Measurements from ENCODE around the gene PNMA5. TPM values are rescaled to one million over a fixed set of nuclear protein-coding genes. Genes with fewer than 3 reads are reported as not detected.
"Not testable (repeated sequence)": the region's sequence is repeated elsewhere in the genome, so short reads cannot be mapped to it uniquely, and the experiment has no call there.

The PNMA5 gene
- 1 to 10 TPM in 1 of 8 experiments, under 1 TPM in 5, not detected in 2; 0.05 to 1.3 (median 0.28) TPM for total RNA-seq

DNA sequence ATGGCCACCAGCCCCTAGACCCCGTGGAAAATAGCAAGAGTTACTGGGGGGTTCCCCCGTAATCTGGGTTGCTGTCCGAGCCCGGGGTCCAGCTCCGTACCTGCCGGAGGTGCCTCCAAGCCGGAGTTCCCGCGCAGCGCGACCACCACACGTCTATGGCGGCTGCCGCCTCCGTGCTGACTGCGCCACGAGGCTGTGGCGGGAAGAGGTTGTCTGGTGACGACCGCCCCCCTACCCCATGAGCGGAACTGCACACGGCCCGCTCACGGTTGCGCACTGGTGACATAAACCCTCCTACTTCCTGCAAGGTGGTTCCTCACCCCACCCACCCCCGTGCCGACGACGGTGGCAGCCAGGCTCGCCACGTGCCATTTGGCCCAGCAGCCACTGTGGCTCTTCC, at the start of gene PNMA5:
PNMA5 (minus strand) TSS at position 184 of the 400 bp plus-strand sequence. CDS start 2,518 bp downstream, outside the sequence.
- WGBS, 10 experiments, result 65% methylated on average over 4 of the region's 31 CpGs; no CpG with 5 or more reads in 9 of the 10 experiments
- no peak within 1 kb of the TSS for H3K4me3 ChIP-seq
- H3K4me1 ChIP-seq (replicated peaks in 1 of 2), result peaks cover 0 to 5% of the 10 kb centered on the region in 2 donors
- in situ Hi-C loops (cut with MboI; ENCODE audit: low pct_unique_long_range_greater_than_20kb in 2 of 9, low sequenced_read_pairs in 9 of 9, unreplicated experiment in 9 of 9), result no loop called here
- no peak within 1 kb of the TSS for H3K27ac ChIP-seq
- no peak for ATAC-seq (replicated peaks in 6 of 8)

DNA sequence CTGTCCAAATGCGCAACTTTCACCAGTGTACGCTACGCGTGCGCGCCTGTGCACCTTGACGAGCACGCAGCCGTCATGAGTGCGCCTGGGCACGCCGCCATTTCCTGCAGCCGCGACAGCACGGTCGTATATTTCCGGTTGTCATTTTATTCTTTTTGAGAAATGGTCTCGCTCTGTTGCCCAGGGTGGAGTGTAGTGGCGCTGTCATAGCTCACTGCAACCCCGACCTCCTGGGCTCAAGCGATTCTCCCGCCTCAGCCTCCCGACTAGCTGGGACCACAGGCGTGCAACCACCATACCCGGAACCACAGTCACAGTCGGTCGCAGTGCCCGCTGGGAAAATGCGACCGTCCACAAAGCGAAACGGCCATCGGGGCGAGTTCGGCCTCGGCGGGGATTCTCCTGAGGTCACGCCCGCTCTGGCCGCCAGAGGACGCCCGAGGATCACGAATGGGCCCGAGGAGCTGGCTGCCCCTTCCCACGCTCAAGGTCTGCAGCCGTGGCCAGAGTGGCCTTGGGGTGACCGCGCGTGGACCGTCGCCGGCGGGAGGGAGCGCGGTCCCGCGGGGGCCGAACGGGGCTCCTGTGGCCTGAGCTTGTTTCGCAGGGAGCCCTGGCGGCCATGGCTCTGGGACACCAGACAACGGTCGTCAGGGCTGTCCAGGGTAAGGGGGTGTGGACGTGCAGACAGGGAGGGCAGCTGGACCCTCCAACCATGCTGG, 38.6 kb upstream of the PNMA5 start:
- Histone ChIP-seq H3K4me1 (replicated peaks in 1 of 2) (no peaks in the 10 kb centered on the region), H3K27ac (no peak overlapping the region), H3K4me3 (peak overlapping the region in 4 of 5 donors; percentile 14 to 21 (median 19))
- in situ Hi-C loops (cut with MboI; ENCODE audit: low pct_unique_long_range_greater_than_20kb in 2 of 9, low sequenced_read_pairs in 9 of 9, unreplicated experiment in 9 of 9), result loop anchor here in 1 of 9 experiments (25.0 kb wide), 1 partner anchor 380 kb away; the partner anchor contains the start of genes PNMA6E and ZFP92
- ATAC-seq (replicated peaks in 6 of 8), result peak; percentile 87 to 96 (median 90)
- no CpG with 5 or more reads among the region's 64 CpGs for WGBS, 10 experiments

DNA sequence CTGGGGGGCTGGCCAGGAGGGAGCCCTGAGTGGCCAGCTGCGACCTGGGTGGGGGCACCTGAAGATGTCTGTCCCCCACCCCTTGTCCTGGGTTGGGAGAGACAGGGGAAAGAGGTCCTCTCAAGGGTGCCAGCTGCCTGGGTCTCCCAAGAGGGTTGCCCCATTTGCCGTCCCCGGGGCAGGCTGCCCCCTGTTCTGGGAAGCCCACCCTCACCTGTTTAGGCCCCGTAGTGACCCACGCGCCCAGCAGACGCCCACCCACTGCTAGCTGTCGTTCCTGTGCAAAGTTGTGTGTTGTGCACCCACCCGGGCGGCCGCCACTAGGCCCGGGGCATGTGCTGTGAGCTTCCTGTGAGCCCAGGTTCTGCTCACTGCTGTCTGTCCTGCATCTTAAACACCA, 36.9 kb upstream of the PNMA5 start:
- H3K27ac ChIP-seq, result no peak overlapping the region
- no peaks in the 10 kb centered on the region for H3K4me1 ChIP-seq (replicated peaks in 1 of 2)
- no peak for ATAC-seq (replicated peaks in 6 of 8)
- in situ Hi-C loops (cut with MboI; ENCODE audit: low pct_unique_long_range_greater_than_20kb in 2 of 9, low sequenced_read_pairs in 9 of 9, unreplicated experiment in 9 of 9), result loop anchor here in 1 of 9 experiments (25.0 kb wide), 1 partner anchor 382 kb away; the partner anchor contains the start of genes PNMA6E and ZFP92
- H3K4me3 ChIP-seq, result no peak overlapping the region
- no CpG with 5 or more reads among the region's 12 CpGs for WGBS, 10 experiments

DNA sequence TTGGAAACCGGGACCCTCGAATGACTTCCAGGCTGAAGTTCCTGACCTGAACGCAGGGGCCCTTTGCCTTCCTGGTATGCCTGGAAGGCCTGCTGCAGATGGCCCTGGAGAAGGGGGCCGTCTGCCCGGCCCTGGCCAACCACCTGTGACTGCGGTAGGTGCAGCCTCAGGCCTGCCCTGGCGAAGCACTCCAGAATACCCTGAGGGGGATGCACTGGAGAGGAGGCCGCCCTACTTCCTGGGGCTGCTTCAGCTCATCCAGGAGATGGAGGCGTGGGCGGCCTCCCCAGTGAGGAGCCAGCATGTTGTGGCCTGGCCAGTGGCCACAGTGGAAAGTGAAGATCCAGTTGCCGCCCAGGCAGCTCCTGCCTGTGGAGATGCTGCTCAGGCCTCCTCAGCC, 36.0 kb upstream of the PNMA5 start:
- Histone ChIP-seq H3K27ac (no peak overlapping the region), H3K4me3 (no peak overlapping the region), H3K4me1 (replicated peaks in 1 of 2) (no peaks in the 10 kb centered on the region)
- in situ Hi-C loops (cut with MboI; ENCODE audit: low pct_unique_long_range_greater_than_20kb in 2 of 9, low sequenced_read_pairs in 9 of 9, unreplicated experiment in 9 of 9), result loop anchor here in 1 of 9 experiments (25.0 kb wide), 1 partner anchor 382 kb away; the partner anchor contains the start of genes PNMA6E and ZFP92
- ATAC-seq (replicated peaks in 6 of 8), result no peak
- WGBS, 10 experiments, result 40% methylated on average over 3 of the region's 11 CpGs; no CpG with 5 or more reads in 9 of the 10 experiments

DNA sequence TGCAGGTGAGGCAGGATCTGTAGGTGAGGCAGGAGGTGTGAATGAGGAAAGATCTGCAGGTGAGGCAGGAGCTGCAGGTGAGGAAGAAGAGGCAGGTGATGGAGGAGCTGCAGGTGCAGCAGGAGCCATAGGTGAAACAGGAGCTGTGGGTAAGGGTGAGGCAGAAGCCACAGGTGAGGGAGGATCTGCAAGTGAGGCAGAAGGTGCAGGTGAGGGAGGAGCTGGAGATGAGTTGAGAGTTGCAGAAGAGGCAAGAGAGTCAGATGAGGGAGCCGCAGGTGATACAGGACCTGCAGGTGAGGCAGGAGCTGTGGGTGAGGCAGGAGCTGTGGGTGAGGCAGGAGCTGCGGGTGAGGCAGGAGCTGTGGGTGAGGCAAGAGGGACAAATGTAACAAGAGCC, 35.2 kb upstream of the PNMA5 start:
- Histone ChIP-seq H3K4me3 (no peak overlapping the region), H3K27ac (no peak overlapping the region), H3K4me1 (replicated peaks in 1 of 2) (no peaks in the 10 kb centered on the region)
- in situ Hi-C loops (cut with MboI; ENCODE audit: low pct_unique_long_range_greater_than_20kb in 2 of 9, low sequenced_read_pairs in 9 of 9, unreplicated experiment in 9 of 9), result loop anchor here in 1 of 9 experiments (25.0 kb wide), 1 partner anchor 383 kb away; the partner anchor contains the start of genes PNMA6E and ZFP92
- no peak for ATAC-seq (replicated peaks in 6 of 8)
- 71% methylated on average over 1 of the region's 2 CpGs; no CpG with 5 or more reads in 9 of the 10 experiments for WGBS, 10 experiments

DNA sequence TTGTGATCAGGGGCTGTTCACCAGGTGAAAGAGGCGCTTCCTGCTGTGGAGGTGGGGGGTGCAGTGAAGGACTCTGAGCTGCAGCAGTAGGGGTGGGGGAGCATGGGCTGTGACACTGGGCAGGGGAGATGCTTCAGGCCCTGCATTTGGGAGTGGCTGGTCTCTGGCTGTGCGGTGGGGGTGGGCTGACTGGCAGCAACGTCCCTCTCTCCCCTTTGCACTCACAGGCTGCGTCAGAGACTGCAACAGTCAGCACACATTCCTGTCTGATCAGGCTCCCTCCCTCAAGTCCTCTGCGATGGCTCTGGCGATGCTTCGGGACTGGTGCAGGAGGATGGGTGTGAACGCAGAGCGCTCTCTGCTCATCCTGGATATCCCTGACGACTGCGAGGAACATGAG, 34.6 kb upstream of the PNMA5 start:
- not testable (repeated sequence) for H3K27ac ChIP-seq; H3K4me3 ChIP-seq; H3K4me1 ChIP-seq (replicated peaks in 1 of 2)
- ATAC-seq (replicated peaks in 6 of 8), result peak in 5 of 8 experiments; percentile 42 to 66 (median 60)
- in situ Hi-C loops (cut with MboI; ENCODE audit: low pct_unique_long_range_greater_than_20kb in 2 of 9, low sequenced_read_pairs in 9 of 9, unreplicated experiment in 9 of 9), result loop anchor here in 1 of 9 experiments (25.0 kb wide), 1 partner anchor 384 kb away; the partner anchor contains the start of genes PNMA6E and ZFP92
- WGBS, 10 experiments, result no CpG with 5 or more reads among the region's 11 CpGs

DNA sequence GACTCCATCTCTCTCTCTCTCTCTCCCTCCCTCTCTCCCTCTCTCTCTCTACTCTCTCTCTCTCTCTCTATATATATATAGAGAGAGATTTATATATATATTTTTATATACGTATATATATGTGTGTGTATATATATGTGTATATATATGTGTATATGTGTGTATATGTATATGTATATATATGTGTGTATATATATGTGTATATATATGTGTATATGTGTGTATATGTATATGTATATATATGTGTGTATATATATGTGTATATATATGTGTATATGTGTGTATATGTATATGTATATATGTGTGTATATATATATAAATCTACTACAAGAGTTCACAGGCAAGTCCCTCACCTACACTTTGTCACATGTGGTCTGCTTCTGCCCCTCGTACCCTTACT, 32.6 kb upstream of the PNMA5 start:
- H3K4me1 ChIP-seq (replicated peaks in 1 of 2); H3K27ac ChIP-seq; ATAC-seq (replicated peaks in 6 of 8); H3K4me3 ChIP-seq: not testable (repeated sequence)
- in situ Hi-C loops (cut with MboI; ENCODE audit: low pct_unique_long_range_greater_than_20kb in 2 of 9, low sequenced_read_pairs in 9 of 9, unreplicated experiment in 9 of 9), result loop anchor here in 1 of 9 experiments (25.0 kb wide), 1 partner anchor 386 kb away; the partner anchor contains the start of genes PNMA6E and ZFP92
- no CpG with 5 or more reads among the region's 2 CpGs for WGBS, 10 experiments

DNA sequence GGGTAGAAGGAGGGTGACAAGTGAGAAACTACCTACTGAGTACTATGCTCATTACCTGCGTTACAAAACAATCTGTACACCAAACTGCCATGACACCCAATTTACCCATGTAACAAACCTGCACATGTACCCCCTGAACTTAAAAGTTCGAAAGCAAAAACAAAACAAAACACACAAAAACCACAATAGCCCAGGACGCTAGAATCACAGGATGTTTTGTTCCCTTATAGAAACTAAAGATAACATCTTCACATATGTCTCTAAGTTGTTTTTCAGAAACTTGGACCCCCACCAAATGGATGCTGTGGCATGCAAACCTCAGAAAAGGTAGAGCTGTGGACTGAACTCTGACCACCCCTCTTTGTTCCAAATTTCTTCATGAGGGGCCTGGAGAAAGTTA, 25.2 kb upstream of the PNMA5 start:
- ATAC-seq (replicated peaks in 6 of 8), result no peak
- WGBS, 10 experiments, result 20 to 40% (median 35%) methylated on average over 1 to 3 of the region's 3 CpGs; no CpG with 5 or more reads in 6 of the 10 experiments
- no peak overlapping the region for H3K27ac ChIP-seq
- in situ Hi-C loops (cut with MboI; ENCODE audit: low pct_unique_long_range_greater_than_20kb in 2 of 9, low sequenced_read_pairs in 9 of 9, unreplicated experiment in 9 of 9), result no loop called here
- H3K4me1 ChIP-seq (replicated peaks in 1 of 2), result no peaks in the 10 kb centered on the region
- no peak overlapping the region for H3K4me3 ChIP-seq

DNA sequence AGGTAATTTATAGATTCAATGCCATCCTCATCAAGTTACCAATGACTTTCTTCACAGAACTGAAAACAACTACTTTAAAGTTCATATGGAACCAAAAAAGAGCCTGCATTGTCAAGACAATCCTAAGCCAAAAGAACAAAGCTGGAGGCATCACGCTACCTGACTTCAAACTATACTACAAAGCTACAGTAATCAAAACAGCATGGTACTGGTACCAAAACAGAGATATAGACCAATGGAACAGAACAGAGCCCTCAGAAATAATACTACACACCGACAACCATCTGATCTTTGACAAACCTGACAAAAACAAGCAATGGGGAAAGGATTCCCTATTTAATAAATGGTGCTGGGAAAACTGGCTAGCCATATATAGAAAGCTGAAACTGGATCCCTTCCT, 23.3 kb upstream of the PNMA5 start:
- ATAC-seq (replicated peaks in 6 of 8); in situ Hi-C loops (cut with MboI; ENCODE audit: low pct_unique_long_range_greater_than_20kb in 2 of 9, low sequenced_read_pairs in 9 of 9, unreplicated experiment in 9 of 9); H3K4me3 ChIP-seq; H3K4me1 ChIP-seq (replicated peaks in 1 of 2); H3K27ac ChIP-seq: not testable (repeated sequence)
- WGBS, 10 experiments, result no CpG with 5 or more reads among the region's 2 CpGs

DNA sequence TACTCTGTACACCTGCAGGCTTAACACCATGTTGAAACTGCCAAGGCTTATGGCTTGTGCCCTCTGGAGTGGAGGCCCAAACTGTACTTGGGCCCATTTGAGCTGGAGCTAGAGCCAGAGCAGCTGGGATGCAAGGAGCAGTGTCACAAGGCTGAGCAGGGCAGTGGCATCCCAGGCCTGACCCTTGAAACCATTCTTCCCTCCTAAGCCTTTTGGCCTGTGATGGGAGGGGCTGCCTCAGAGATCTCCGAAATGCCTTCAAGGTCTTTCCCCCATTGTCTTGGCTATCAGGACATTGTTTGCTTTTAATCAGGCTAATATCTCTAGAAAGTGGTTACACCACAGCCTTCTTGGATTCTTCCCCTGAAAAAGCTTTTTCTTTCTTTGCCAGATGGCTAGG, 10.9 kb upstream of the PNMA5 start:
- no peaks in the 10 kb centered on the region for H3K4me1 ChIP-seq (replicated peaks in 1 of 2)
- H3K27ac ChIP-seq, result no peak overlapping the region
- WGBS, 10 experiments, result 14 to 100% (median 50%) methylated on average over 1 of the region's 1 CpG; no CpG with 5 or more reads in 7 of the 10 experiments
- H3K4me3 ChIP-seq, result no peak overlapping the region
- no peak for ATAC-seq (replicated peaks in 6 of 8)
- in situ Hi-C loops (cut with MboI; ENCODE audit: low pct_unique_long_range_greater_than_20kb in 2 of 9, low sequenced_read_pairs in 9 of 9, unreplicated experiment in 9 of 9), result no loop called here

DNA sequence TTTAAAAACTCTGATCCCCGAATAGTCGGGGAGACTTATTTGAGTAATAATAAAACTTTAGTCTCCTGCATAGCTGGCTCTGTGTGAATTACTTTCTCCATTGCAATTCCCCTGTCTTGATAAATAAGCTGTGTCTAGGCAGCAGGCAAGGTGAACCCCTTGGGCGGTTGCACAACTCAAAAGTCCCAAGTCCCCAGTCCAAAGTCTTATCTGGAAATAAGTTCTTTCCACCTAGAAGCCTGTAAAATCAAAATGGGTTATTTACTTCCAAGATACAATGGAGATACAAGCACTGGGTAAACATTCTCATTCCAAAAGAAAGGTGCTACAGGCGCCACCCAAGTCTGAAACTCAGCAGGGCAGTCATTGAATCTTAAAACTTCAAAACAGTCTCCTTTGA, 10.1 kb upstream of the PNMA5 start:
- no peak for ATAC-seq (replicated peaks in 6 of 8)
- 7 to 82% methylated on average over 2 to 4 of the region's 4 CpGs; no CpG with 5 or more reads in 8 of the 10 experiments for WGBS, 10 experiments
- Histone ChIP-seq H3K4me1 (replicated peaks in 1 of 2) (no peaks in the 10 kb centered on the region), H3K4me3 (no peak overlapping the region), H3K27ac (no peak overlapping the region)
- in situ Hi-C loops (cut with MboI; ENCODE audit: low pct_unique_long_range_greater_than_20kb in 2 of 9, low sequenced_read_pairs in 9 of 9, unreplicated experiment in 9 of 9), result no loop called here

DNA sequence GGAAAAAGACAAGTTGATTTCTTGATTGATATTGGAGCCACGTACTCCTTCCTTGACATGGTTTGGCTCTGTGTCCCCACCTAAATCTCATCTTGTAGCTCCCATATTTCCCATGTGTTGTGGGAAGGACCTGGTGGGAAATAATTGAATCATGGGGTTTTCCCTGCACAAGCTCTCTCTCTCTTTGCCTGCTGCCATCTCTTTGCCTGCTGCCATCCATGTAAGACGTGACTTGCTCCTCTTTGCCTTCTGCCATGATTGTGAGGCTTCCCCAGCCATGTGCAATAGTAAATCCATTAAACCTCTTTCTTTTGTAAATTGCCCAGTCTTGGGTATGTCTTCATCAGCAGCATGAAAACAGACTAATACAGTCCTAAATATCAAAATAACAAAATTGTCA, 8.3 kb upstream of the PNMA5 start:
- H3K4me3 ChIP-seq; ATAC-seq (replicated peaks in 6 of 8); in situ Hi-C loops (cut with MboI; ENCODE audit: low pct_unique_long_range_greater_than_20kb in 2 of 9, low sequenced_read_pairs in 9 of 9, unreplicated experiment in 9 of 9); H3K27ac ChIP-seq; H3K4me1 ChIP-seq (replicated peaks in 1 of 2): not testable (repeated sequence)
- WGBS, 10 experiments, result 0 to 80% (median 46%) methylated on average over 1 of the region's 2 CpGs; no CpG with 5 or more reads in 6 of the 10 experiments

DNA sequence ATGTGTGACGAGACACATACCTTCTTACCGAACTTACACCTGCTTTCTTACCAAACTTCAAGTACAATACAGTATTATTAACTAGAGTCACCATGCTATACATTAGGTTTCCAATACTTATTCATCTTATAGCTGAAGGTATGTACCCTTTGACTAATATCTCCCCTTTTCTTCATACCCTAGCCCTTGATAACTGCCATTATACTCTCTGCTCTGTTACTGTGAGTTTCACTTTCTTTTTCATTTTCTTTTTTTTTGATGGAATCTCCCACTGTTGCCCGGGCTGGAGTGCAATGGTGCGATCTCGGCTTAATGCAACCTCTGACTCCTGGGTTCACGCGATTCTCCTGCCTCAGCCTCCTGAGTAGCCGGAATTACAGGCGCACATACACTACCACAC, 3.4 kb upstream of the PNMA5 start:
- in situ Hi-C loops (cut with MboI; ENCODE audit: low pct_unique_long_range_greater_than_20kb in 2 of 9, low sequenced_read_pairs in 9 of 9, unreplicated experiment in 9 of 9), result no loop called here
- ATAC-seq (replicated peaks in 6 of 8), result no peak
- 64 to 100% (median 82%) methylated on average over 1 to 9 of the region's 9 CpGs; no CpG with 5 or more reads in 5 of the 10 experiments for WGBS, 10 experiments
- Histone ChIP-seq H3K4me1 (replicated peaks in 1 of 2) (peaks cover 0 to 3% of the 10 kb centered on the region in 2 donors), H3K4me3 (no peak overlapping the region), H3K27ac (no peak overlapping the region)
